CD4-positive, alpha-beta T cell (primary cell): ENCODE data around the gene PLXNB2. TPM values are rescaled to one million over a fixed set of nuclear protein-coding genes. Genes with fewer than 3 reads are reported as not detected.

Experiments used
- ATAC-seq: fragments of 200-7000 bp; cut with Tn5 transposase; one replicate; pipeline ENCODE4 v1.10.0; 2022; ENCODE audit warnings: mild to moderate bottlenecking; ENCODE audit not compliant: poor library complexity
- CTCF ChIA-PET: fragments of 350-600 bp; sonication (Branson Sonifier 250); formaldehyde crosslinking; loops from one replicate; lab custom pipeline; 2021; ENCODE audit warnings: antibody characterized with exemption, inconsistent platforms; lab: Charles Lee
- POLR2A ChIA-PET: fragments of 350-600 bp; sonication (Branson Sonifier 250); formaldehyde crosslinking; loops from one replicate; lab custom pipeline; 2021; ENCODE audit warnings: antibody characterized with exemption, inconsistent platforms; lab: Charles Lee
- DNase-seq, 14 experiments: peaks; one replicate each; pipeline ENCODE4 v3.0.0-alpha.2; 2013 to 2020; ENCODE audit warnings: mixed read lengths in 2 of 14
- H3K27ac ChIP-seq, 2 donors: one replicate each; pipeline versions ENCODE4 v1.5.1 to v1.7.0; 2013; ENCODE audit warnings: low read length in 2 of 2, low read depth in 1 of 2, mild to moderate bottlenecking in 1 of 2
- H3K27me3 ChIP-seq, 2 experiments: 1 replicate in 1 of 2; 2 replicates in 1 of 2; pipeline versions ENCODE4 v1.6.1 to v1.7.0; 2013; ENCODE audit warnings: low read length in 2 of 2, control low read depth in 1 of 2, mild to moderate bottlenecking in 1 of 2, moderate library complexity in 1 of 2; ENCODE audit not compliant: insufficient read depth in 2 of 2, control insufficient read depth in 1 of 2
- H3K36me3 ChIP-seq: one replicate; pipeline ENCODE4 v1.6.1; 2013; ENCODE audit warnings: low read length, control low read depth; ENCODE audit not compliant: insufficient read depth
- H3K4me1 ChIP-seq: one replicate; pipeline ENCODE4 v1.6.1; 2013; ENCODE audit warnings: low read length, control low read depth; ENCODE audit not compliant: insufficient read depth
- H3K4me3 ChIP-seq: one replicate; pipeline ENCODE4 v1.5.1; 2013; ENCODE audit warnings: mild to moderate bottlenecking, low read length, moderate library complexity
- H3K9me3 ChIP-seq, 2 experiments: 1 replicate in 1 of 2; 2 replicates in 1 of 2; pipeline versions ENCODE4 v1.6.1 to v1.7.0; 2013; ENCODE audit warnings: low read length in 2 of 2, mild to moderate bottlenecking in 2 of 2, control low read depth in 1 of 2, moderate library complexity in 1 of 2; ENCODE audit not compliant: control insufficient read depth in 1 of 2, insufficient read depth in 1 of 2
- H3K27ac Mint-ChIP-seq: one replicate; pipeline ENCODE4 v1.8.0; 2020; ENCODE audit warnings: mixed read lengths
- H3K27me3 Mint-ChIP-seq: one replicate; pipeline ENCODE4 v1.8.0; 2021; ENCODE audit warnings: mixed read lengths
- H3K36me3 Mint-ChIP-seq: one replicate; pipeline ENCODE4 v1.8.0; 2021; ENCODE audit warnings: low read depth, mixed read lengths
- H3K4me1 Mint-ChIP-seq: one replicate; pipeline ENCODE4 v1.8.0; 2021; ENCODE audit warnings: low read depth, mixed read lengths
- H3K4me3 Mint-ChIP-seq: one replicate; pipeline ENCODE4 v1.8.0; 2020; ENCODE audit warnings: mild to moderate bottlenecking, mixed read lengths
- H3K9me3 Mint-ChIP-seq: one replicate; pipeline ENCODE4 v1.8.0; 2020; ENCODE audit warnings: mixed read lengths
- CTCF ChIP-seq: fragments of 200-600 bp; IDR thresholded peaks from one replicate; pipeline ENCODE4 v1.8.0; 2022; ENCODE audit warnings: antibody characterized with exemption, mild to moderate bottlenecking
- intact Hi-C, 2 experiments: fragments of 100-400 bp; cut with DNase I in 1 of 2; cut with micrococcal nuclease in 1 of 2; formaldehyde crosslinking; loops; one replicate each; pipeline versions ENCODE4 v1.15.1 to v1.9.0; 2023 to 2025; cut with DNase I, micrococcal nuclease
- total RNA-seq, 174 experiments: library from RNA in 2 of 174; stranded (reverse) in 2 of 174; gene quantifications; one replicate each; pipeline ENCODE4 v1.2.3 and lab custom pipeline; 2021 to 2026

PLXNB2 gene
- total RNA-seq, 2 experiments from 2014 or later: 2.8 to 3.9 TPM

DNA sequence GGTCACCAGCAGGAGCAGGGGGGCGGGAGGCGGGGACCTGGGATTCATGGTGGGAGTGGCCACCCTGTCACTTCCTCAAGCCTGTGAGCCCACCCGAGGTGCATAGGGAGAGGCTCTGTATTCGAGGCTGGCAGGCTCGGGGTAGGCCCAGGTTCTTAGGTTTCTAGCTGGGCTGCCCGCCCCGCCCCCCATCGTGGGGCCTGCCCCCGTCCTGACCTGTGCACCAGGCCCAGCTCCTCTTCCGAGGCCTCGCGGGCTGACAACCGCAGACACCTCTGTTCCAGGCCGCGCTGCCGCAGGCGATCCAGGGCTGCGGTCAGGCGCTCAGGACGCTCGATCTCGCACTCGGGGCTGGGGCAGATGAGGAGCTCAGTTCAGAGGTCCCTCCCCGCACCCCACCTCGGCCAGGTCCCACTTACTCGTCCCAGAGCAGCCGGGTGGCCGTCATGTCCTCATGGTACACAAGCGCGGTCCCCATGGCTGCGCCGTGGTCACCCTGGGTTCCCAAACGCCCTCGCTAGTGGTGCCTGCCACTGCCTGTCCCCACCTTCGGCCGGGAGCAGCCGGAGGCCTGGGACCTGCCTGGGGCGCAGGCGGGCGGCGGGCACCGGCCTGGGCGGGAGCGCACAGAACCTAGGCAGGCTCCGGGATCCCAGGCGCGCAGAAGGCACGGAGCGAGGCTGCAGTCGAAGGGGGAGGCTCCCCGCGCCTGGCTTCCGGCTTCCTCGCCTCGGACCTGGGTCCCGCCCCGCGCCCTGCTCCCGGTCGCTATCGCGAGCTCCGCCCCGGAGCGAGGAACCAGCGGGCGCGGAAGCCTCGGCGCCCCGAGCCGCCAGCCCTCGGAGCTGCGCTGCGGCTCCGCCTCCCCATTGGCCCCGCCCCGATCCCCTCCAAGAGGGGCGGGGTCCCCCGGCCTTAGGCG, 56.6 kb downstream of the PLXNB2 start, which contains the start of gene HDAC10:
TSS of gene HDAC10 (minus strand) at position 711 of the 922 bp plus-strand sequence. CDS start at position 478, 233 bp downstream.
- POLR2A ChIA-PET: interaction anchor here (0.7 to 3.1 kb wide), 14 partner anchors 9 to 377 kb away, joined by 3 to 17 read pairs (median 5); partner anchors contain the start of genes ARSA, LMF2, MAPK12 and NCAPH2
- H3K27ac Mint-ChIP-seq: peak within 1 kb of the TSS; percentile 55
- no peaks in the 10 kb centered on the region for H3K27me3 Mint-ChIP-seq
- no peaks in the 10 kb centered on the region for H3K27me3 ChIP-seq
- H3K4me3 Mint-ChIP-seq: peak within 1 kb of the TSS; percentile 84
- peaks cover 12% of the 10 kb centered on the region for H3K36me3 Mint-ChIP-seq
- H3K9me3 Mint-ChIP-seq: no peaks in the 10 kb centered on the region
- intact Hi-C loops: loop anchor here in 1 of 2 experiments (5.0 kb wide), 1 partner anchor 246 kb away; no protein-coding TSS in a partner anchor
- ATAC-seq: peak; percentile 79
- CTCF ChIA-PET: interaction anchor here (0.6 to 2.5 kb wide), 5 partner anchors 13 to 370 kb away, joined by 3 to 16 read pairs (median 3); partner anchors contain the start of gene SCO2
- peaks cover 26% of the 10 kb centered on the region for H3K4me1 Mint-ChIP-seq
- H3K4me1 ChIP-seq: peaks cover 57% of the 10 kb centered on the region
- TF ChIP-seq CTCF: no peak
- peaks cover 27% of the 10 kb centered on the region for H3K36me3 ChIP-seq
- peak within 1 kb of the TSS; percentile 87 for H3K4me3 ChIP-seq
- H3K9me3 ChIP-seq: no peaks in the 10 kb centered on the region
- DNase-seq: peak; percentile 60 to 91 (median 77)
- peak within 1 kb of the TSS in 1 of 2 donors; percentile 53 for H3K27ac ChIP-seq

DNA sequence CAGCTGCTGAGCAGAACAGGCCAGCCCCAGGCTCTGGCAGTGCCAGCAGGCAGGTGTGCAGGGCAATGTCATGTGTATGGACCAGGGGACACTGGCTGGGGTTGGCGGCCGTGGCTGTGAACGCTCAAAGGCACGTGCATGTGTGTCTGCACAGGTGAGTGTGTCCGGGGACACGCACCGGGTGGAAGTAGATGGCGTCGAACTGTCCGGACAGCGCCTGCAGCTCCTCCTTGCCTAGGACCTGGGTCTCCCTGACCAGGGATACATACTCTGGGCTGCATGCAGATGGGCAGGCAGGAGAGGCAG, 57.2 kb downstream of the PLXNB2 start:
- ChIA-PET CTCF (interaction anchor here (1.3 to 2.5 kb wide), 2 partner anchors 22 to 275 kb away, joined by 3 to 9 read pairs; partner anchors contain the start of gene SCO2), POLR2A (interaction anchor here (0.7 to 3.1 kb wide), 10 partner anchors 9 to 378 kb away, joined by 3 to 17 read pairs (median 4); partner anchors contain the start of genes ARSA, LMF2, MAPK12 and NCAPH2)
- DNase-seq (no peak), ATAC-seq (no peak)
- peak overlapping the region; percentile 80 for H3K4me3 Mint-ChIP-seq
- Histone ChIP-seq H3K4me1 (peaks cover 63% of the 10 kb centered on the region), H3K27ac (no peak overlapping the region), H3K9me3 (no peaks in the 10 kb centered on the region), H3K36me3 (peaks cover 29% of the 10 kb centered on the region), H3K27me3 (no peaks in the 10 kb centered on the region), H3K4me3 (peak overlapping the region; percentile 87)
- H3K27ac Mint-ChIP-seq: peak overlapping the region; percentile 47
- H3K9me3 Mint-ChIP-seq: no peaks in the 10 kb centered on the region
- peaks cover 12% of the 10 kb centered on the region for H3K36me3 Mint-ChIP-seq
- intact Hi-C loops: loop anchor here in 1 of 2 experiments (5.0 kb wide), 1 partner anchor 247 kb away; no protein-coding TSS in a partner anchor
- H3K27me3 Mint-ChIP-seq: no peaks in the 10 kb centered on the region
- peaks cover 26% of the 10 kb centered on the region for H3K4me1 Mint-ChIP-seq
- no peak for TF ChIP-seq CTCF
